ENCODE results near the gene STAM. TPM values are rescaled to one million over a fixed set of nuclear protein-coding genes. Genes with fewer than 3 reads are reported as not detected.

Gene STAM
- total and polyA plus RNA-seq, 8 donors = 6.8 to 49.2 (median 10.0) TPM

DNA sequence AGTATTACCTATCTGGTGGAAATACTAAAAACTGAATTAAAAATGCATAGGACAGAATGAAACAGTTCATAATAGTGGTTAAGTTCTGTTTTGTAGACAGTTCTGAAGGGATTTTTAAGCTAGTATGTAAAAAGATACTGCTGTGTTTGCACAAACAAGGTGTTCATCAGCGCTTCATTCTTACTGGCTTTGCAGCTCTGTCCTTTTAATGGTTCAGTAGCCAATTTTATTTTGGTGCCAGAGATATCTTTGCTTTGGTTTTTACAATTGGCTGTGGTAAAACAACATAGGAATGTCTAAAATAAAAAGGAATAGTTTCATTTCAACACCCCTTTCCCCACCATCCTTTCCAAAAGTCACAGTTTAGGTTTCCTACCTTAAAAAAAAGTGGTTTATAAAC is 33.0 kb downstream of the STAM start:
- H3K9me3 ChIP-seq = no peaks in the 10 kb centered on the region
- no peaks in the 10 kb centered on the region for H3K36me3 ChIP-seq
- WGBS, 5 donors = 92 to 100% (median 94%) methylated on average over 1 of the region's 1 CpG
- no peak overlapping the region for H3K27ac ChIP-seq
- DNase-seq = no peak
- H3K4me3 ChIP-seq = no peak overlapping the region
- peaks cover 0 to 20% (median 12%) of the 10 kb centered on the region in 4 donors for H3K4me1 ChIP-seq
- intact Hi-C loops (cut with DNase I; ENCODE audit: low total_unique reads) = no loop called here
- no peaks in the 10 kb centered on the region for H3K27me3 ChIP-seq
- TF ChIP-seq POLR2AphosphoS5 (IDR thresholded peaks at IDR 0.05) (no peak), EP300 (IDR thresholded peaks at IDR 0.05) (no peak), POLR2A (IDR thresholded peaks at IDR 0.05) (no peak)
- TF ChIP-seq, protein P1, sequence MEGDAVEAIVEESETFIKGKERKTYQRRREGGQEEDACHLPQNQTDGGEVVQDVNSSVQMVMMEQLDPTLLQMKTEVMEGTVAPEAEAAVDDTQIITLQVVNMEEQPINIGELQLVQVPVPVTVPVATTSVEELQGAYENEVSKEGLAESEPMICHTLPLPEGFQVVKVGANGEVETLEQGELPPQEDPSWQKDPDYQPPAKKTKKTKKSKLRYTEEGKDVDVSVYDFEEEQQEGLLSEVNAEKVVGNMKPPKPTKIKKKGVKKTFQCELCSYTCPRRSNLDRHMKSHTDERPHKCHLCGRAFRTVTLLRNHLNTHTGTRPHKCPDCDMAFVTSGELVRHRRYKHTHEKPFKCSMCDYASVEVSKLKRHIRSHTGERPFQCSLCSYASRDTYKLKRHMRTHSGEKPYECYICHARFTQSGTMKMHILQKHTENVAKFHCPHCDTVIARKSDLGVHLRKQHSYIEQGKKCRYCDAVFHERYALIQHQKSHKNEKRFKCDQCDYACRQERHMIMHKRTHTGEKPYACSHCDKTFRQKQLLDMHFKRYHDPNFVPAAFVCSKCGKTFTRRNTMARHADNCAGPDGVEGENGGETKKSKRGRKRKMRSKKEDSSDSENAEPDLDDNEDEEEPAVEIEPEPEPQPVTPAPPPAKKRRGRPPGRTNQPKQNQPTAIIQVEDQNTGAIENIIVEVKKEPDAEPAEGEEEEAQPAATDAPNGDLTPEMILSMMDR (IDR thresholded peaks at IDR 0.05) = no peak

DNA sequence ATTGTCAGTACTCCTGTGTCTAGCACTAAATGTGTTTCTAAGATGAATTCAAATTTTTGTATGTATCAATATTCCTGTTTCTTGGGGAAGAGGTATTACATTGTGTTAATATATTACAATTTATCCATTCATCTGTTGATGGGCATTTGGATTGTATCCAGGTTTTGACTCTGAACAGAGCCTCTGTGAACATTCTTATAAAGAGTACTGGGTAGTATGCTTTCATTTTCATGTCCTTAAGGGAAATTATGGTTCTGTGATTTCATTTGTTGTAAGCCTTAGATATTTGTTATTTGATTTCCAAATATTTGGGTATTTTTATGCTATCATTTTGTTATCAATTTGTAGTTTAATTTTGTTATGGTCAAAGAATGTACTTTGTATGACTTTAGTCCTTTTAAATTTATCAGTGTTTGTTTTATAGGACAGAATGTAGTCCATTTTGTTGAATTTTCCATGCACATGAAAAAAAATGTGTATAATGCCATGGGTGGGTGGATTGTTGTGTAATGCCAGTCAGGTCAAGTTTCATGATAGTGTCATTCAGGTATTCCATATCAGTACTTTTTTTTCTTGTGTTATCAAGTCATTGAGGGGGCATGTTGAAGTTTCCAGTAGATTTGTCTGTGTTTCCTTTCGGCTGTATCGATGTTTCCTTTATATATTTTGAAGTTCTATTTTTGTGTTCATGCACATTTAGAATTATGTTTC is 38.4 kb downstream of the STAM start:
- peak overlapping the region in 2 of 5 donors; percentile 17 to 34 for H3K27ac ChIP-seq
- TF ChIP-seq, protein P1 (IDR thresholded peaks at IDR 0.05) = no peak
- TF ChIP-seq POLR2AphosphoS5 (IDR thresholded peaks at IDR 0.05) = no peak
- no peak for TF ChIP-seq EP300 (IDR thresholded peaks at IDR 0.05)
- TF ChIP-seq POLR2A (IDR thresholded peaks at IDR 0.05) = no peak
- H3K4me3 ChIP-seq = no peak overlapping the region
- peaks cover 0 to 10% (median 0%) of the 10 kb centered on the region in 4 donors for H3K36me3 ChIP-seq
- intact Hi-C loops (cut with DNase I; ENCODE audit: low total_unique reads) = no loop called here
- DNase-seq = peak in 1 of 2 donors; percentile 16
- H3K4me1 ChIP-seq = peaks cover 0 to 27% (median 13%) of the 10 kb centered on the region in 4 donors
- WGBS, 5 donors = 26 to 48% (median 39%) methylated on average over 2 of the region's 2 CpGs
- no peaks in the 10 kb centered on the region for H3K9me3 ChIP-seq
- no peaks in the 10 kb centered on the region for H3K27me3 ChIP-seq

DNA sequence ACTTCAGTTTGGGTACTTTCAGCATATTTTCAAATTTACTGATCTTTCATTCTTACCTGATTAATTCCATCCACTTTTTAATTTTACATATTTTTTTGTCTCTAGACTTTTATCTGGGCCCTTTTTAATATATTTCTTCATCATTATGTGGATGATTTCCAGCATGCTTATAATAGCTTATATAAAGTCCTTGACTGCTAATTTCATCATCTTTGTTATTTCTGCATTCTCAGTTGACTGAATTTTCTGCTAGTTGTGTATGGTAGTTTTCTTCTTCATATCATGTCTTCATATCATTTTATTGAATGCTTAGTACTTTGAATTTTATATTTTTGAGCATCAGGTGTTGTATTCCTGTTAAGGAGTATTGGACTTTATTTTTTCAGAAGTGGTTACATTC is 39.6 kb downstream of the STAM start:
- intact Hi-C loops (cut with DNase I; ENCODE audit: low total_unique reads) = no loop called here
- Histone ChIP-seq H3K4me1 (peaks cover 0 to 27% (median 13%) of the 10 kb centered on the region in 4 donors), H3K4me3 (no peak overlapping the region), H3K9me3 (no peaks in the 10 kb centered on the region), H3K27ac (peak overlapping the region in 1 of 5 donors; percentile 34), H3K27me3 (no peaks in the 10 kb centered on the region), H3K36me3 (peaks cover 0 to 16% (median 4%) of the 10 kb centered on the region in 4 donors)
- TF ChIP-seq POLR2AphosphoS5 (IDR thresholded peaks at IDR 0.05) = no peak
- TF ChIP-seq POLR2A (IDR thresholded peaks at IDR 0.05) = no peak
- TF ChIP-seq, protein P1 (IDR thresholded peaks at IDR 0.05) = no peak
- TF ChIP-seq EP300 (IDR thresholded peaks at IDR 0.05) = no peak
- DNase-seq = no peak

DNA sequence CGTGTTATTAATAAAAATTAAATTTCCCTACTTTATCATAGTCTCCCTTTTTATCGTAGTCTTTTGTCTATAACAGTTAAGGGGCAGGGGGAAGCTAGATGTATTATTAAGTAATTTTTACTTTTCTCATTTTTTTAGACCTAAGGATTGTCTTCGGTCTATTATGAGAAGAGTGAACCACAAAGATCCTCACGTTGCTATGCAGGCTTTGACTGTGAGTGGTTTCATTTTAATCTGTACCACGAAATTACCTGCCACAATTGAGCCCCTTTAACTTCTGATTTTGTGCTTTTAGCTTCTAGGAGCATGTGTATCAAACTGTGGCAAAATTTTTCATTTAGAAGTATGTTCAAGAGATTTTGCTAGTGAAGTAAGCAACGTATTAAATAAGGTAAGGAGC is 40.6 kb downstream of the STAM start:
- Histone ChIP-seq H3K36me3 (peaks cover 0 to 22% (median 9%) of the 10 kb centered on the region in 4 donors), H3K4me1 (peaks cover 0 to 27% (median 13%) of the 10 kb centered on the region in 4 donors), H3K9me3 (no peaks in the 10 kb centered on the region), H3K27me3 (no peaks in the 10 kb centered on the region), H3K4me3 (no peak overlapping the region), H3K27ac (no peak overlapping the region)
- WGBS, 5 donors = 82 to 86% (median 85%) methylated on average over 6 of the region's 6 CpGs
- DNase-seq = no peak
- intact Hi-C loops (cut with DNase I; ENCODE audit: low total_unique reads) = no loop called here
- TF ChIP-seq EP300 (IDR thresholded peaks at IDR 0.05) (no peak), POLR2AphosphoS5 (IDR thresholded peaks at IDR 0.05) (no peak), POLR2A (IDR thresholded peaks at IDR 0.05) (no peak)
- TF ChIP-seq, protein P1 (IDR thresholded peaks at IDR 0.05) = no peak
